NCI-H460 (cell line): ENCODE results near the gene GLOD4. TPM values are rescaled to one million over a fixed set of nuclear protein-coding genes. Genes with fewer than 3 reads are reported as not detected.
"Not testable (repeated sequence)": the region's sequence is repeated elsewhere in the genome, so short reads cannot be mapped to it uniquely, and the experiment has no call there.

ENCODE experiments used
- DNase-seq: peaks from one replicate; pipeline ENCODE4 v3.0.0-alpha.2; 2016; ENCODE audit warnings: low read depth; ENCODE audit errors: extremely low read depth
- total RNA-seq: library from RNA; depleted of rRNA; stranded (reverse); fragments of >200 nt; shearing (Covaris generic); gene quantifications from 2 replicates; pipeline ENCODE4 v1.2.3, GENCODE V29; 2014

GLOD4 gene
- total RNA-seq, 1 experiment from 2014 or later: 78.1 TPM

GRCh38 chr17:784143-784542, 2.1 kb upstream of the GLOD4 start:
- DNase-seq: no peak

- no peak for DNase-seq
Measured at GRCh38 chr17:778096-778495, 4.0 kb downstream of the GLOD4 start.

GRCh38 chr17:774313-774584, 7.8 kb downstream of the GLOD4 start:
- no peak for DNase-seq

GRCh38 chr17:773467-774312, 8.4 kb downstream of the GLOD4 start:
- DNase-seq: no peak

- DNase-seq: no peak
Measured at GRCh38 chr17:773016-773415, 9.1 kb downstream of the GLOD4 start.

- no peak for DNase-seq
Measured at GRCh38 chr17:767076-767475, 15.0 kb downstream of the GLOD4 start.

GRCh38 chr17:760371-760770, 21.7 kb downstream of the GLOD4 start:
- no peak for DNase-seq

- no peak for DNase-seq
Measured at GRCh38 chr17:759964-760363, 22.1 kb downstream of the GLOD4 start.

- not testable (repeated sequence) for DNase-seq
Measured at GRCh38 chr17:756010-756567, 26.0 kb downstream of the GLOD4 start.

- DNase-seq: not testable (repeated sequence)
Measured at GRCh38 chr17:755319-755961, 26.6 kb downstream of the GLOD4 start.

- DNase-seq: no peak
Measured at GRCh38 chr17:753418-753817, 28.7 kb downstream of the GLOD4 start.

- DNase-seq: no peak
Measured at GRCh38 chr17:752620-753219, 29.4 kb downstream of the GLOD4 start.

GRCh38 chr17:752002-752619, 30.0 kb downstream of the GLOD4 start, which contains the start of gene GEMIN4:
Gene GEMIN4, minus strand, starts transcription at chr17:752264. Its CDS starts 122 bp downstream, at chr17:752142.
- peak; percentile 89 for DNase-seq

- peak; percentile 17 for DNase-seq
Measured at GRCh38 chr17:751269-752001, 30.6 kb downstream of the GLOD4 start.

GRCh38 chr17:750431-751037, 31.5 kb downstream of the GLOD4 start:
- no peak for DNase-seq

- not testable (repeated sequence) for DNase-seq
Measured at GRCh38 chr17:749359-749758, 32.7 kb downstream of the GLOD4 start.

GRCh38 chr17:748604-749003, 33.5 kb downstream of the GLOD4 start:
- not testable (repeated sequence) for DNase-seq

- no peak for DNase-seq
Measured at GRCh38 chr17:746783-747629, 35.1 kb downstream of the GLOD4 start.

- no peak for DNase-seq
Measured at GRCh38 chr17:746181-746580, 35.9 kb downstream of the GLOD4 start.
